HFF-Myc (cell line): Measurements from ENCODE around the gene EDN2.

Experiments used
- DNase-seq: peaks from one replicate; pipeline ENCODE4 v3.0.0-alpha.2; 2011; ENCODE audit warnings: low read depth; ENCODE audit errors: extremely low read depth
- H3K4me3 ChIP-seq: replicated peaks from 2 replicates; pipeline ENCODE4 v1.5.1; 2011; ENCODE audit warnings: low read depth, mild to moderate bottlenecking, control low read depth, low read length
- CTCF ChIP-seq: IDR thresholded peaks from 2 replicates; pipeline ENCODE4 v1.5.1; 2012; ENCODE audit warnings: mild to moderate bottlenecking, low read depth, low read length, control low read depth; ENCODE audit errors: missing control alignments

EDN2 gene

GRCh38 chr1:41479000-41479807 is 5.3 kb downstream of the EDN2 start:
- no peak for TF ChIP-seq CTCF
- no peak for DNase-seq
- no peak overlapping the region for H3K4me3 ChIP-seq

- no peak for TF ChIP-seq CTCF
- no peak for DNase-seq
- H3K4me3 ChIP-seq: no peak overlapping the region
Observed at GRCh38 chr1:41478118-41478748, 6.2 kb downstream of the EDN2 start.

GRCh38 chr1:41476807-41477361 is 7.6 kb downstream of the EDN2 start:
- no peak overlapping the region for H3K4me3 ChIP-seq
- DNase-seq: no peak
- TF ChIP-seq CTCF: no peak

- no peak for TF ChIP-seq CTCF
- H3K4me3 ChIP-seq: no peak overlapping the region
- no peak for DNase-seq
Observed at GRCh38 chr1:41475859-41476567, 8.5 kb downstream of the EDN2 start.

GRCh38 chr1:41475346-41475745 is 9.1 kb downstream of the EDN2 start:
- no peak for DNase-seq
- H3K4me3 ChIP-seq: no peak overlapping the region
- no peak for TF ChIP-seq CTCF

- H3K4me3 ChIP-seq: no peak overlapping the region
- no peak for DNase-seq
- TF ChIP-seq CTCF: no peak
Observed at GRCh38 chr1:41474490-41475271, 9.8 kb downstream of the EDN2 start.
